Dermis microvascular lymphatic vessel endothelial cell (primary cell): ENCODE results near the gene C11orf24. TPM values are rescaled to one million over a fixed set of nuclear protein-coding genes. Genes with fewer than 3 reads are reported as not detected.
"Not testable (repeated sequence)": the region's sequence is repeated elsewhere in the genome, so short reads cannot be mapped to it uniquely, and the experiment has no call there.

Experiments
- DNase-seq, 2 donors: peaks; one replicate each; pipeline versions ENCODE4 v3.0.0 to v3.0.0-alpha.2; 2010; ENCODE audit warnings: low read depth in 2 of 2
- total RNA-seq: library from RNA; depleted of rRNA; stranded (reverse); fragments of >200 nt; gene quantifications from 2 replicates; pipeline ENCODE4 v1.2.1, GENCODE V29; 2014

C11orf24 gene
- total RNA-seq, 1 donor from 2014 or later = 5.4 TPM

DNA sequence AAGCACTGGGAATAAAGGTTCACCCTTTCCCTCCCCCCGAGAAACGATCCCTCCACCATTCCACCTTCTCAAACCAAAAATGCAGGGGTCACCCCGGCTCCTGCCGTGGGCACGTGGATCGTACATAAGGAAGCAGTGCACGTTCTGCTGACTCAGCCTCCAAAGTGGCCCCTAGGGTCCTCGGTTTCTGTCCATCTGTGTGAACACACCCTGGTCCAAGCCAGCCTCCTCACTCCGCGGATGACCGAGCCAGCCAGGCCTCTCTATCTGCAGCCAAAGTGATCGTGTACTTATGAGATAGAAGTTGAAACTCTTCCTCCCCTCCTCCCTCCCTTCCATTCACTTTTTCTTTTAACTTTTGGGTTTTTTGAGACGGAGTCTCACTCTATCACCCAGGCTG is 16.2 kb downstream of the C11orf24 start:
- no peak for DNase-seq

DNA sequence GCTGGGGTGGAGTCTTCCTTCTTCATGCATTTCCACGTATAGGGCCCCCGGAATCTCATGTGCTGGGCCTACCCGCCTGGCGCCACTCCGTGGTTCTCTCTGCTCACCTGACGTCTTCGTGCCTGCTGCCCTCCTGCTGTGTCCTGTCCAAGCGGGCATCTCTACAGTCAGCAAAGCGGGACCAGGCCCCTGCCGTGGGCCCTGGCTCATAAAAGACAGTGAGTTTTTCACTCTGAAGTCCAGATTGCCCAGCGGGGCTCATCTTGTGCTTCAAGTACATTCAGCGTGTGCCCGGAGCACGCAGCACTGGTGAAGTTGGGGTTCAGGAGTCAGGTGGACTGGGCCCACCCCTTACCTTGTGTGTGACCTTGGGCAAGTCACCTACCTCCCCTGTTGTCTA is 17.4 kb downstream of the C11orf24 start:
- no peak for DNase-seq

DNA sequence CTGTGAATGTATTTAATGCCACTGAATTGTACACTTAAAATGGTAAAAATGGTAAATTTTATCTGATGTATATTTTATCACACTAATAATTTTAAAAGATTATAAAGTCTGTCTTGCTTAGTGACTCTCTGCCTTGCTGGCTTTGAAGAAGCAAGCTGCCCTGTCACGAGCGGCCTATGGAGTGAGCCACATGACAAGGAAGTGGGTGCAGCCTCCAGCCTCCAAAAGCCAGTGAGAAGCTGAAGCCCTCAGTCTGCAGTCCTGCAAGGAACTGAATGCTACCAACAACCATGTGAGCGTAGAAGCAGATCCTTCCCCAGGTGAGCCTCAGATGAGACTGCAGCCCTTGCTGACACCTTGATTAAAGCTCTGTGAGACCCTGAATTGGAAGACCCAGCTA is 20.0 kb downstream of the C11orf24 start:
- no peak for DNase-seq

DNA sequence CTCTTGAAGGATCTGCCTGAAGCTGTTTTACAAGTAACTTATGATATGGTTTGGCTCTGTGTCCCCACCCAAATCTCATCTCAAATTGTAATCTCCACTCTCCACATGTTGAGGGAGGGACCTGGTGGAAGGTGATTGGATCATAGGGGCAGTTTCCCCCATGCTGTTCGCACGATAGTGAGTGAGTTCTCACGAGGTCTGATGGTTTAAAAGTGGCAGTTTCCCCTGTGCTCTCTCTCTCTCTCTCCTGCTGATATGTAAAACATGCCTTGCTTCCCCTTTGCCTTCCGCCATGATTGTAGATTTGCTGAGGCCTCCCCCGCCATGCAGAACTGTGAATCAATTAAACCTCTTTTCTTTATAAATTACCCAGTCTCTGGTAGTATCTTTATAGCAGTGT is 26.9 kb downstream of the C11orf24 start:
- DNase-seq = not testable (repeated sequence)

DNA sequence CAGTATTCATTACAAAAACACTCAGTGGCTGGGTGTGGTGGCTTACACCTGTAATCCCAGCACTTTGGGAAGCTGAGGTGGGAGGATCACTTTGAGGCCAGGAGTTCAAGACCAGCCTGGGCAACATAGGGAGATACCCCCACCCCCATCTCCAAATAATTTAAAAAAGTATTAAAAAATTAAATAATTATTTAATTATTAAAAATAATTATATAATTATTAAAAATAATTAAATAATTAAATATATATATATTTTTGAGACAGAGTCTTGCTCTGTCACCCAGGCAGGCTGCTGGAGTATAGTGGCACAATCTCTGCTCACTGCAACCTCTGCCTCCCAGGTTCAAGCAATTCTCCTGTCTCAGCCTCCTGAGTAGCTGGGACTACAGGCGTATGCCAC is 27.9 kb downstream of the C11orf24 start:
- not testable (repeated sequence) for DNase-seq

DNA sequence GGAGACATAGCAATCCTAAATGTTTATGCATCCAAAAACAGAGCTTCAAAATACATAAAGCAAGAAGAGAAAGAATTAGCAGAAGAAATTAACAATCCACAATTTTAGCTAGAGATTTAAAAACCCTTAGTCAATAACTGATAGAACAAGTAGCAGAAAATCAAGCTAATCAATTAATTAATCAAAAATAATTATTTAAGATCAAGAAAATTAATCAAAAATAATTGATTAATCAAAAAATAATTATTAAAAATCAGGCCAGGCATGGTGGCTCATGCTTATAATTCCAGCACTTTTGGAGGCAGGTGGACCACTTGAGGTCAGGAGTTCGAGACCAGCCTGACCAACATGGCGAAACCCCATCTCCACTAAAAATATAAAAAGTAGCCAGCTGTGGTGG is 29.2 kb downstream of the C11orf24 start:
- DNase-seq = no peak

DNA sequence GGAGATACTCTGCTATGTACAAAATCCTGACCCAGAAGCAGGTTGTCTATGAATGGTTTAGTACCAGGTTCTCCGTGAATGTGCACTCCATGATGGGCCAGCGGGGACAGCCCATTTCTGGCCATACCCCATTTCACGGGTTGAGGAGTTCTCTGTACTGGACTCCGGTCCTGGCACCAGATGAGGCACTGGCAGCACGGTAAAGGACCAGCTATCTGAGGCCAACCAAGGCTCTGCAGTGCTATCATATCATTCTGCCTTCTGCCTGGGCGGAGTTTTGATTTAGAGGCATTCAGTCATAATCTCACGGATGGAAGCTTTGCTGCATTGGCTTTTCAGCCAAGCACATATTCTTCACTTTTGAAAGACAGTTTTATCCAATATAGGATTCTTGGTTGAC is 40.2 kb downstream of the C11orf24 start:
- no peak for DNase-seq

DNA sequence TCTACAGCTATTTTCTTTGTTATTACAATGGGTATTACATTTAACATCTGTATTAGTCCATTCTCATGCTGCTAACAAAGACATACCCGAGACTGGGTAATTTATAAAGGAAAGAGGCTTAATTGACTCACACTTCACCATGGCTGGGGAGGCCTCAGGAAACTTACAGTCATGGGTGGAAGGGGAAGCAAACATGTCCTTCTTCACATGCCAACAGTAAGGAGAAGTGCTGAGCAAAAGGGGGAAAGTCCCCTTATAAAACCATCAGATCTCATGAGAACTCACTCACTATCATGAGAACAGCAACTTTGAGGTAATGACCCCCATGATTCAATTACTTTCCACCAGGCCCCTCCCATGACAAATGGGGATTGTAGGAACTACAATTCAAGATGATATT is 42.2 kb downstream of the C11orf24 start:
- no peak for DNase-seq

DNA sequence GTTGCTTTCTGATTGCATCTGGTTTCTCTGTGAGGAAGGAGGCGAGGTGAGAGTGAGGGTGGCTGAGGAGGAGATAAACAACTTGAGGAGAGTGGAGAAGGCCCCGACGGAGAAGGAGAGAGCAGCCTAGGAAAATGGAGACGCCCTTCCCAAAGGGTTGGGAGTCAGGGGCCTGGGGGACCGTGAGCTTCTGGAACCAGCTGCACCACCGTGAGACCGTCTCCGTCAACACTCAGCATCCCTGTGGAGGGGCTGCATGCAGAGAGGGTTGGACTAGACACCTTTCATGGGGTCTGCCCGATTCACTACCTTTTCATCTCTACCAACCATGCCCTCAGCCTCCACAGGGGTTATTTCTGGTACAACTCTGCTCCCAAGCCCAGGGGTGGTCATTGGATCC is 45.4 kb downstream of the C11orf24 start:
- no peak for DNase-seq

DNA sequence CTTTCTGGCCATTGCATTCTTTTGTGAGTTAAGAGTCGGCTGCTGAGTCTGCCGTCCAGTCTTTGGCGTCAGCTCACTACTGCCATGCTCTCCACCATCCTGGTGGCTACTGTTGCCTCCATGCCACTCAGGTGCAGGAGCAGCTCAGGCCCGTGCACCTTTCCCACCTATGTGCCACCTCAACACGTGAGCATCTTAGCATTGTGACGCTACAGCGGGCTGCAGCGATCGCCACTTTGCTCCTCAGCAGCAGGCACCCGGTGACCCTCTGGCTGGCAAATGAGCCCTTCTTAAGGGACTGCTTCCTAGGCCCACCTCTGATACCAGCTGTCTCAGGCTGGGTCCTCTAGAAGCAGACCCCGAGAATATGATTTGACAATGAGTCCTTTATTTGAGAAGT is 47.2 kb downstream of the C11orf24 start:
- no peak for DNase-seq

DNA sequence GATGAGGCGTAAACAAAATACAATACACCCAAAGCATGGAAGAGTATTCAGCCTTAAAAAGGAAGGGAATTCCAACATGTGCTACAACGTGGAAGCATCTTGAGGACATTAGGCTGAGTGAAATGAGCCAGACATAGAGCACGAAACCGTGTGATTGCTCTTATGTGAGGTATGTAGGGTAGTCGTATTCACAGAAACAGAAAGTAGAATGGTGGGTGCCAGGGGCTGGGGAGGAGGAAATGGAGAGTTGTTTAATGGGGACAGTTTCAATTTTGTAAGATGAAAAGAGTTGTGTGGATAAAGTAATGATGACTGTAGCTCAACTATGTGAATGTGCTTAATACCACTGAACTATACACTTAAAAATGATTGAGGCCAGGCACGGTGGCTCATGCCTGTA is 48.5 kb downstream of the C11orf24 start:
- no peak for DNase-seq

DNA sequence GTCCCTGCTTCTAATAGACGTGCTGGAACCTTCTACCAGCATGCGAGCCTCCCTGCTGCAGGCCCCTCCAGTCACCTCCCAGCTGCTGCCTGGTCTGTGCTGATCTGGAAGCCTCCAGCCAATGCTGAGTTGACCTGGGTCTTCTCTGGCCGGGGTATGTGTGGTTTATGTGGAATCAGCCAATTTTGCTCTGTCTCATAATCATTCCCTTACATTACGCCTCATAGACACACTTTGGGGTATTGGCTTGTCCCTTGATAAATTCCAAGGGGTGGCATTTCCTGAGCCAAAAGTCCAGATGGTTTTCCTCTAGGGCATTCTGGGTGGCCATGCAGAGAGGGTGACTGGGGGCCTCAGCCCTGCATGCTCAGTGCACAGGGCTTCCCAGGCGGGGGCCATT is 50.4 kb downstream of the C11orf24 start:
- DNase-seq = no peak

DNA sequence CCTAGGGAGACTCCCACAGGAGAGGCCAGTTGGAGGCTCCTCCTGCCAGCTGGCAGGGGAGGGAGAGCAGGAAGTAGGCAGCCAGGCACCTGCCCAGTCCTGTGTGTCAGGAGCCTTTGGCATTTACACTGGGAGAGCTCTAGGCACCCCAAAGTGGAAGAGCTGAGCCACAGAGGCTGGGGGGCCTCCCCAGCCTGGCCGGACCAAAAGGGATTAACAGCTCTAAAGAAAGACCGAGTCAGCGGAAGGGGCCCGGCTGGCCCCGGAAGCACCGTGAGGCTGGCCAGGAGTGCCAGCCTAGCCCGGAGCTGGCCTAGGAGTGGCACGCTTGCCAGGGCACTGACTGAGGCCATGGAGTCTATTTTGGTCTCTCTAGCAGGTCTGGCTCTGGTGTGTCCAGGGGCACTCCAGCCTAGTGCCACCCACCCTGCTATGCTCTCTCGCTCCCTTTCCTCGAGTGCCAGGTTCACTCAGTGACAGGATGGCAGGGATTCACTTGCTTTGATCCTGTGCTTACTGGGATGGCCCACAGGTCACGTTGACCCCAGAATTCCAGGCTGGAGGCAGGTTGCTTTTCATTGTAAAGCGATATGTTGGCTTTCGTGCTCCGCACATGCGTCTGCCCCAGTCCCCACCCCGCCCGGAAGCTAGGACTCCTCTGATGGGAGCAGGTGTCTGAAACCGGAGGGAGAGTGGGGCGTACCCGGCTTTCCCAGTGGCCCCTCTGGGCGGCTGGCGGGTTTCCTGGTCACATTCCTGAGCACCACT is 55.4 kb downstream of the C11orf24 start:
- no peak for DNase-seq

DNA sequence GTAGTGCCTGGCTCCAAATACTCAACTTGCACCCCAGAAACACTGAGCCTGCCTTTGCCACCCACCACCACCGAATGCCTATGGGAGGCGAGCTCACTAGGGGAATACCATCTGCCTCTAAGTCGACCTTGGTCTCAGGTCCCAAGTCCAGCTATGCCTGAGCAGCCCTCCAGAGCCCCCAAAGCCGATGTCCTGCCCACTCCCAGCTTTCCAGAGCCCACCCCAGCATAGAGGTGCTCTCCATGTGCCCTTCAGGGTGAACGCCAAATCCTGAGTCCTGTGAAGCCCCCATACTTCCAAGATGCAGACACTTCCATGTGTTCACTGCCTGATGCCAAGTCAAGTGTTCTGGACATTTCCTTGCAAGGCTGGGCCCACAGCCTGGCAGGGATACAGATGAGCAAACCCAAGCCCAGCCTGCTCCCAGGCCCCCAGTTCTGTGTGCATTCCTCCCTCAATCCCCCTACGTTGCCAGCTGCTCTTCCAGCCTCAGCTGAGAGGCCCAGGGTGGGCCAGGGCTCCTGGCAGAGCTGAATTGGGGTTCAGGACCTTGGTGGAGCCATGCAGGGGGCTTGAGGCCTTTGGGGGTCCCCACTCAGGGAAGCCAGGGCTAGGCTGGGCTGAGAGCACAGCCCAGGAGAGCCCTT is 56.1 kb downstream of the C11orf24 start:
- no peak for DNase-seq

DNA sequence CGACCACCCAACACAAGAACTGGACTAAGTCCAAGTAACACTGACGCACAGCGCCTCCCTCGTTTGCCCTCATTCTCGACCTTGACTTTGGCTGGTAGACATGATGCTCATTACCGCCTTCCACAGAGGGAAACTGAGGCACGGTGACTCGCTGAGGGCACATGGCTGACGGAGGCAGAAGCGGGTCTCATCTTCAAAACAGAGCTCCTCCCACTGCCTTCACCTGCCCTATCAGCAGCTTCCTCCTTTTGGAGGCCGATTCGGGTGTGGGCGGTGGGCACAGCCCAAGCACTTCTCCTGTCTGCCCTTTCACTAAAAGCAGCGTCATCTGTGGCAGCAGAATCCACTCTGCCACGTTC is 56.7 kb downstream of the C11orf24 start:
- DNase-seq = no peak

DNA sequence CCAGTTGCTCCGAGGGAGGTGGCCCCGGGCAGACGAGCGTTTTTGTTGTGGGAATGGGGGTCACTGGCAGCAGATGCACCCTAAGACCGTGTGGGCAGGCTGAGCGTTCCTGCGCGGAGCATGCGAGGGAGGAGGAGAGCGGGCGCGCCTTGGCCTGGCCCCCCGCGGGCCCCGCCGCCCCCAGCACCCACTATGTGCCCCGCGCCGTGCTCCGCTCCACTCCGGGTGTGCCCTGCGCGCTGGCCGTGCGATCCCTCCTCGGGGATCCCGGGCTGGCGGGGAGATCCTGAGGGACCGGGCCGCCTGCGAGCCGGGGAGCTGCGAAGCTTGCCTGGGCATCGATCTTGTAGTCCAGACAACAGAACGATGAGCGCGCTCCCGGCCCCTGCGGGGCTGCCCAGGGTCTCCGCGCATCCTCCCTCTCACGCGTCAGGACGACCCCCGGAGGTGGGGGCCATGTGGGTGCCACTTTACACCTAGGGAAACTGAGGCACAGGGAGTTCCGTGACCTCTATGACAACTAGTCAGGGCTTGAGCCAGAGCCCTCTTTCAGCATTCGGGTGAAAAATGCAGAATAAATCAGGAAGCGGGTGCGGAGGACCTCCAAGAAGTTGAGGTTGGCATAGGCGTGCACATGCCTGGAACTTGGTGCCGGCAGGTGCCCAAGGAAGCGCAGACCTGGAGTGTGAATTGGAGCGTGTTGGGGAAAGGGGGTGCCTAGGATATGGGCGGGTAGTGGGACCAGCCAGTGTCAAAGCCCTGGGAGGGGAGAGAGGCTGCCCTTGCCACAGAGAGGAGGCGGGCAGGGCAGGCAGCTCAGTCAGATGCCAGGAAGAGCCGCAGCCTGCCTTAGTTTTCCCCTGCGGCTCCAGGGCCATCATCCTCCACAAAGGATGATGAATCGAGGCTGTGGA is 57.3 kb downstream of the C11orf24 start:
- no peak for DNase-seq

DNA sequence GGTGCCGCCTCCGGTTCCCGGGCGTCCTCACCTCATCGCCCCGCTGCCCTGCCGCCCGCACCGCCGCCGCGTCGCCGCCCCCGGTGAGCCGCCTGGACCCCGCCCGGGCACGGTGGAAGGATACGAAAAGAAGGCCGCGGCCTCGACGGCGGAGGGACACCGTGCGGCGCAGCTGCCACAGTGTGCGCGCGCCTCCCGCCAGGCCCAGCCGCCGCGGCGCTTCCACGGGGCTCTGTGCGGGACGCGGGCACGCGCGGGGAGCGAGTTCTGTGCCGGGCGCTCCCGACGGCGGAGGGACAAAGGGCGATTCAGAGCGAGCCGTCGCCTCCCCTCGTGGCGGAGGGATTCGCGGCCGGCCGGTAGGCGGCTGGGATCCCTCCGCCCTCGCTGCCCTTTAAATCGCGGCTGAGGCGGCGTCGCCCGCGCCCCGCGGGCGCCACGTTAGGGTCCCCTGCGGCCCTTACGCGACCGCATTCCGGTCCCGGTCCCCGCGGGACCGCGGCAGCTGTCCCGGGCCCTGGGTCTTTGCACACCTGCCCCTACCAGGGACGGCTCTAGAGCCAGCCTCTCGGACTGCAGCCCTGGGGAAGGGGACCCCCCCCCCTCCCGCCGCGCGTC is 58.1 kb downstream of the C11orf24 start:
- peak; percentile 92 to 98 for DNase-seq

DNA sequence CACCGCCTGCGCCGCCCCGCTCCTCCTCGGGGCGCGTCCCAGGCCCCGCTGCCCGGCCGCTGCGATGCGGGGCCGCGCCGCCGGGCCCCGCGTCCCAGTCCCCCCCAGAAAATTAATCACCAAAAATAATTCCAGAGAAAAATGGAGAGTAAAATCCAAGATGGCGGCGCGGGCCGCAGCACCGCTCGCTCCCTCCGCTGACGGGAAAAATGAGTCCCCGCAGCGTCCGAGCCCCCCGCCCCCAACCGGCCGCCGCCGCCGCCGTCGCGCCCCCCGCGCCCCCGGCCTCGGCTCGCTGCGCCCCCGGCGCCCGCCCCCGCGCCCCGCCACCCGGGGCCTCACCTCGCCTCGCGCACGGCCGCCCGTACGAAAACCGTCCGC is 58.6 kb downstream of the C11orf24 start, which contains the start of gene KMT5B:
KMT5B (minus strand) TSS at position 162 of the 381 bp plus-strand sequence. CDS start 23,220 bp downstream, outside the sequence.
- DNase-seq = peak; percentile 29 to 62

DNA sequence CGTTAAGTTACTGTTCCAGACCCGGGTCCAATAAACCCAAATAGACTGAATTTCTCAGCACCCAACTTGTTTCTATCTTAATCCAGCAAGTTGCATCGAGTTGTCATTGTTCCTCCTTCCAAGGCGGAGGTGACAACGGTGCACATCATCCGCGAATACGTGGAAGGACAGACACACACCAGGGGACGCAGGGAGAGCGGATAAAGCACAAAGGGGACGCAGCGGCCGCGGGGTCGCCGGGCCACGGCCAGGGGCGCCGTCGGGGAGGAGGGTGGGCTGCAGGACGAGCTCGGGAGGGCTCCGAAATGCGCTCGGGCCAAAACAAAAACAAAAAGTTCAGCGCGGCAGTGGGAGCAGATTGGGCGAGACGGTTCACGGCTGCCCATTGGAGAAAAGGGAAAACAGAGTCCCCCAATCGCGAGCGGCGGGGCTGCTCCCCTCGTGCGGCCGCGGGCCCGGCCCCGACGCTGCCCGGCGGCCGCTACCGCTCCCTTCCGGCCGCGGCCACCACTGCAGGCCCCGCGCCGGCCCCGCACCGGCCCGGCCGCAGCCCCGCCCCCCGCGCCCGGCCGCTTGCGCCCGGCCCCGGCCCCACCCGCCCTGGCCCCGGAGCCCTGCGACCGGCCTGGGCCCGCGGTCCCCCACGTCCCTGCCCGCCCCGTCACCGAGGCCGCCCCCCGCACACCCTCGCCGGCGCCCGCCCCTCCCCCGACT is 59.2 kb downstream of the C11orf24 start:
- DNase-seq = peak; percentile 55 to 82

DNA sequence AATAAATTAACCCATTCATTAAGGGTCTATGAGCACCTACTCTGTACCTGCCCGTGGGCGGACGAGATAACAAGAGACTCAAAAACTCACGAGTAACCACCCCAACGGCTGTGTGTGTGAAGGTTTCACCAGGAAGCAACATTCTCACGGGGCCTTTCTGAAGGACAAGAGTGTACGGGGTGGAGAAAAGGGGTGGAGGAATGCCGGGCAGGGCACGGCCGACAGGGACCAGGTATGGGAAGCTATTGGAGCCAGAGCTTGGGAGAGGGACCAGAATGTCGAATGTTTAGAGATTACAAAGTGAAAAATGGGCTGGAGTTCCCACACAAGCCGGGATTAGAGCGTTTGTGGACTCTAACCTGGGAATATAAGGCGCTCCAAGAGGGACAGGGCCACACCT is 60.2 kb downstream of the C11orf24 start:
- no peak for DNase-seq
